Progenitor cell of endocrine pancreas (in vitro differentiated cells): ENCODE measurements around the gene PHOX2B. TPM values are rescaled to one million over a fixed set of nuclear protein-coding genes. Genes with fewer than 3 reads are reported as not detected.

ENCODE experiments used
- DNase-seq: peaks from one replicate; pipeline ENCODE4 v3.0.0; 2021; ENCODE audit warnings: low spot score; ENCODE audit not compliant: unreplicated experiment
- H3K27ac Mint-ChIP-seq: 2 replicates; pipeline ENCODE4 v1.8.0; 2021; ENCODE audit warnings: mild to moderate bottlenecking, moderate library complexity, mixed read lengths
- H3K27me3 Mint-ChIP-seq: 2 replicates; pipeline ENCODE4 v1.8.0; 2021; ENCODE audit warnings: mixed read lengths
- H3K36me3 Mint-ChIP-seq: 2 replicates; pipeline ENCODE4 v1.8.0; 2022; ENCODE audit warnings: mixed read lengths; ENCODE audit not compliant: insufficient read depth
- H3K4me1 Mint-ChIP-seq: 2 replicates; pipeline ENCODE4 v1.8.0; 2021; ENCODE audit warnings: low read depth, mixed read lengths
- H3K4me3 Mint-ChIP-seq: 2 replicates; pipeline ENCODE4 v1.8.0; 2021; ENCODE audit warnings: low read depth, mild to moderate bottlenecking, moderate library complexity, mixed read lengths
- H3K9me3 Mint-ChIP-seq: 2 replicates; pipeline ENCODE4 v1.8.0; 2021; ENCODE audit warnings: low read depth, mixed read lengths
- total RNA-seq: library from RNA; stranded (reverse); gene quantifications from 2 replicates; pipeline ENCODE4 v1.2.1, GENCODE V29; 2021
- TF ChIP-seq, protein P1 (sequence below): fragments of 200-600 bp; sonication (generic); IDR thresholded peaks from one replicate; pipeline ENCODE4 v1.5.0; 2021; ENCODE audit warnings: antibody characterized with exemption, mild to moderate bottlenecking; ENCODE audit not compliant: unreplicated experiment

Gene PHOX2B
- total RNA-seq, 1 donor from 2014 or later = not detected

DNA sequence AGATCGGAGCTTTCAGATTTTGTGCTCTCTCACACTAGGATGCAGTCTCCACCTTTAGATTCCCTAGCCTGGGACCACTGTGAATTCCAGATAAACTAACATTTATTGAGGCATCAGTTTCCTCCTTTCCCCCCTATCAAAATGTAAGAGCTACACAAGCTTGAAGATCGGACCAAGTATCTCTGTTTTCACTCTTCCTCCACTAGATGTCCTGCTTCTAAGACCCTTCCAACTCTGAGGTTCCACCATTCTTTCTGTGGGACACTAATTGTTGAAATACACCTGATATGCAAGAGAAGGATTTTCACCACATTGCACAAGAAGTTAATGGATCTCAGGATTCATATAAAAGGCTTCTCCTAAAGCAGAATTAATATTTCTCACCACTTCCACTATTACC lies 43.0 kb upstream of the PHOX2B start:
- Mint-ChIP-seq H3K4me3 (no peak overlapping the region), H3K27me3 (peaks cover 64% of the 10 kb centered on the region)

DNA sequence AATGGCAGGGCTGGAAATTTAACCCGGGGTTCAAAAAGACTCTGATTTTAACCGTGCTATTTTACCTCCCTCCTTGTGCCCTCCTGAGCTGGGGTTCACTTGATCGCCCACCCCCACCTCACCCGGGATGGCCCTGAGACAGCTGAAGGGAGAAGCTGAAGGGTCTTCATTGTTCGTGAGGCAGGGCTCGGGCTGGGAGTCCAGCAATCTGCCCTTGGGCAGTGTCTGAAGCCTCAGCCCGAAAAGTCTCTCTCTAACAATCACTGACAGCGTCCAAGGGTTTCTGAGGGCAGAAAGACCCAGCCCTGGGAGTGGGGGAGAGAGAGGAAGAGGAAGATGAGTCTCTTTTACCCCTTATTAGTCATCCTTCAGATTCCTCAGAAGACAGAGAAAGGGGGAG lies 39.4 kb upstream of the PHOX2B start:
- Mint-ChIP-seq H3K27me3 (peaks cover 43% of the 10 kb centered on the region), H3K4me1 (no peaks in the 10 kb centered on the region), H3K36me3 (no peaks in the 10 kb centered on the region), H3K9me3 (peaks cover 3% of the 10 kb centered on the region), H3K4me3 (no peak overlapping the region), H3K27ac (no peak overlapping the region)
- no peak for DNase-seq
- TF ChIP-seq, protein P1, sequence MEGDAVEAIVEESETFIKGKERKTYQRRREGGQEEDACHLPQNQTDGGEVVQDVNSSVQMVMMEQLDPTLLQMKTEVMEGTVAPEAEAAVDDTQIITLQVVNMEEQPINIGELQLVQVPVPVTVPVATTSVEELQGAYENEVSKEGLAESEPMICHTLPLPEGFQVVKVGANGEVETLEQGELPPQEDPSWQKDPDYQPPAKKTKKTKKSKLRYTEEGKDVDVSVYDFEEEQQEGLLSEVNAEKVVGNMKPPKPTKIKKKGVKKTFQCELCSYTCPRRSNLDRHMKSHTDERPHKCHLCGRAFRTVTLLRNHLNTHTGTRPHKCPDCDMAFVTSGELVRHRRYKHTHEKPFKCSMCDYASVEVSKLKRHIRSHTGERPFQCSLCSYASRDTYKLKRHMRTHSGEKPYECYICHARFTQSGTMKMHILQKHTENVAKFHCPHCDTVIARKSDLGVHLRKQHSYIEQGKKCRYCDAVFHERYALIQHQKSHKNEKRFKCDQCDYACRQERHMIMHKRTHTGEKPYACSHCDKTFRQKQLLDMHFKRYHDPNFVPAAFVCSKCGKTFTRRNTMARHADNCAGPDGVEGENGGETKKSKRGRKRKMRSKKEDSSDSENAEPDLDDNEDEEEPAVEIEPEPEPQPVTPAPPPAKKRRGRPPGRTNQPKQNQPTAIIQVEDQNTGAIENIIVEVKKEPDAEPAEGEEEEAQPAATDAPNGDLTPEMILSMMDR = no peak

More for the DNA sequence above, 43.0 kb upstream of the PHOX2B start:
- no peak for DNase-seq
- no peak overlapping the region for H3K27ac Mint-ChIP-seq
- no peaks in the 10 kb centered on the region for H3K4me1 Mint-ChIP-seq
- peaks cover 3% of the 10 kb centered on the region for H3K9me3 Mint-ChIP-seq
- TF ChIP-seq, protein P1 = no peak
- H3K36me3 Mint-ChIP-seq = no peaks in the 10 kb centered on the region

DNA sequence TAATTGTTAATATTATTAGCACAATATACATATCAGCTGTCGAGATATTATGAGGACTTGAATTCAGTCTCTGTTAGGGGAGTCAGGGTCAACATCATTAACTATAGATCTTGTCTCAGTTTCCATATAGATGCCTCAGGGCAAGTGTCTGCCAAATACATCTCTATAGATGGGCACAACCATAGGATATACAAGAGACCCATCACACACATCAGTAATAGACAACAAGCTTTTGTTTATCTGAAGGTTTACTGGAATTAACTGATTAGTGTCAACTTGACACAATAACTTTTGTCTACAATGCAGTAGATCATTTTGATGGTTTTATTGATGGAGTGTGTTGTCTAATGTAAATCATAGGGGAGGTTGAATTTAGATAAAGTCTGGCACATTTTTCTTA lies 37.1 kb upstream of the PHOX2B start:
- Mint-ChIP-seq H3K4me1 (no peaks in the 10 kb centered on the region), H3K4me3 (no peak overlapping the region)

DNA sequence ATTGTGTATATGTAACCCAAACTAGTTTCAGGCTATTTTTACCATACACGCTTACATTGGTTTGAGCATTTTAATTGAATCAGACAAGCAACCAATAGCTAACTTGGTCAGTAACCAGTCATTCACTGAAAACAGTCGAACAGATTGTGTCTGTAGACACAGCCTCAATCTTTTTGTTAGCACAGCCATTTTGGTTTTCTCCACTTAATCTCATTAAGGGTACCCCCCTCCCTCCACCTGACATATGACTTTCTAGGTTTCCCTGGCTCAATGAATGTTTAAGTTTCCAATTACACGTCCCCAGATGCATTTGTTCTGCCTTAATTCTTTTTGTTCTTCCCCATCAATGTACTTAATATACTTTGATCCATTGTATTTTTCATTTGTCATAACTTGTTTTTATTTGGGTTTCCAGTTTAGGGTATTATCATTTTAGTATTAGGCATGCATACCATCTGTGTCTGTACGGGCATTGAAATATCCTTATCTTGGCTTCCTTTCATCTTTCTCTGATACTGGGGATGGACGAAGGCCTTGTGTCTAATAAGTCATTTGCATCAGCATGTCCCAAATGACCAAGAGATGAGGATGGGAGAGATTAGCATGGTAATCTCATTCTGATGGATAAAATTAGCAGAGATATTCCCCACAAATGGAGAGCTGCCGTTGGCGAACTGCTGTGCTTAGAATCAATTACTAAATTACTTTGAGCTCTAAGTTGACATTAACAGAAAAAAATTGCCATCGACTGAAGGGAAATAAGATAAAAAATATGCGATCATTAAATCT lies 35.9 kb upstream of the PHOX2B start:
- Mint-ChIP-seq H3K4me1 (no peaks in the 10 kb centered on the region), H3K9me3 (no peaks in the 10 kb centered on the region), H3K4me3 (no peak overlapping the region), H3K36me3 (no peaks in the 10 kb centered on the region), H3K27ac (no peak overlapping the region), H3K27me3 (peaks cover 28% of the 10 kb centered on the region)
- no peak for DNase-seq
- TF ChIP-seq, protein P1 = no peak

More for the DNA sequence above, 37.1 kb upstream of the PHOX2B start:
- no peak overlapping the region for H3K27ac Mint-ChIP-seq
- TF ChIP-seq, protein P1 = no peak
- H3K36me3 Mint-ChIP-seq = no peaks in the 10 kb centered on the region
- DNase-seq = no peak
- peaks cover 32% of the 10 kb centered on the region for H3K27me3 Mint-ChIP-seq
- H3K9me3 Mint-ChIP-seq = peaks cover 3% of the 10 kb centered on the region

DNA sequence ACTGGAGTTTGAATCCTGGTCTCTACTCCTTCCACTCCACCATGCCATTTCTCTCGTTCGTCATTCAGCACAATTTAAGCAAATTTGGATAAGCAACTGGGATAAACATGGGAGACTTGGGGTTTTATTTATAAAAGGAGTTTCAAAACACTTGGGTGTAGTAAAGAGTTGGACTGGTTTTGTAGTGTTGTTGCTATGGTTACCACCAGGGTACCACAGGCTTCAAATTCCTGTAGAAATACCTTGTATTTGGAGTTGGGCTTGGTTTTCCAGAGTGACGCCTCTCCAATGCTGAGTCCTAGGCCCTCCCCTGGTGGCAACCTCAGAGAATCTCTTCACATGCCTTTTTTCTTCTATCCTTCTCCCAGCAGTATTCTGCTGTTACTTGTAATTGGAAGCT lies 27.9 kb upstream of the PHOX2B start:
- DNase-seq = no peak
- no peaks in the 10 kb centered on the region for H3K9me3 Mint-ChIP-seq
- TF ChIP-seq, protein P1 = no peak
- no peak overlapping the region for H3K4me3 Mint-ChIP-seq
- H3K27me3 Mint-ChIP-seq = peaks cover 48% of the 10 kb centered on the region
- no peak overlapping the region for H3K27ac Mint-ChIP-seq
- H3K4me1 Mint-ChIP-seq = no peaks in the 10 kb centered on the region
- no peaks in the 10 kb centered on the region for H3K36me3 Mint-ChIP-seq
